Melanocyte of skin (primary cell): ENCODE results near the gene CEP57. TPM values are rescaled to one million over a fixed set of nuclear protein-coding genes. Genes with fewer than 3 reads are reported as not detected.

ENCODE experiments used
- small RNA-seq, 2 donors: library from RNA; depleted of rRNA; stranded (forward); fragments of <200 nt; gene quantifications; one replicate each; pipeline ENCODE3, GENCODE V24; 2012
- total RNA-seq, 2 donors: library from RNA; depleted of rRNA; stranded (reverse); fragments of >200 nt; gene quantifications; 2 replicates each; pipeline ENCODE4 v1.2.3, GENCODE V29; 2012

CEP57 gene
- 10 to 100 TPM; 37.9 to 44.6 TPM for total RNA-seq

DNA sequence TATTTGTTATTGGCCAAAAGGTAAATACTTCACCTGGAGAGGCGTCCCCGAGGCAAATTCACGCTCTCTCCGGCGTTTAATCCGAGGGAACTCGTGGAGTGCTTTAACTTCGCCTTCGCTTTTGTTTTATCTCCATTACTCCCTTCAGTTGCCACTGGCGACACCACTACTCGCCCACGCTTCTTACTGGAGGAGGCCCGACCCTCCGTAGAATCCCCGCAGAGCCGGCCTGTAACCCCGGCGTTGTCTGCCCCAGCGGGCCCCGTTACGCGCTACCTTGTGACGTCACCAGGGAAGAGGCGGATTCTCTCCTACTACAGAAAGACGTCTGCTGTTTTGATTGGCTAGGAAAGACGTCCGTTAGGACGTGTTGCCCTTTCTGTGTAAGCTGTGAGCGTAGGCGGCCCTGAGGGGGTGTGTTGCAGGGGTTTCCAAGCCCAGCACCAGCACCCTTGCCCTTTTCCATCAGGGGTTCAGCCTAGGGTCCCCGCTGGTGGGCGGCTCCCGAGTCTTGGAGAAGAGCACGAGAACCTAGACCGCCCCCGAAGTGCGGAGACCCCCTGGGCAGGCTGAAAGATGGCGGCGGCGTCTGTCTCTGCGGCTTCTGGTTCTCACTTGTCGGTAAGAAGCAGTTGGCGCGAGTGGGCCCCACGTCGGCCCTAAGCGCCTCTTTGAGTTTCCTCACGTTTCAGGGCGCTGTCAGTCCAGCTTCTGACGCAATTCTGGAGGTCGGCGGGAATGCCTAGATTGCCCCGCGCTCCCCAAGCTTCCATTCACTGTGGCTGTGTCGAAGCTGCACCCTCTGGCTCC is at the start of gene CEP57:
CEP57 (plus strand) TSS at position 376 of the 810 bp plus-strand sequence; CDS start at position 577, 201 bp downstream.

DNA sequence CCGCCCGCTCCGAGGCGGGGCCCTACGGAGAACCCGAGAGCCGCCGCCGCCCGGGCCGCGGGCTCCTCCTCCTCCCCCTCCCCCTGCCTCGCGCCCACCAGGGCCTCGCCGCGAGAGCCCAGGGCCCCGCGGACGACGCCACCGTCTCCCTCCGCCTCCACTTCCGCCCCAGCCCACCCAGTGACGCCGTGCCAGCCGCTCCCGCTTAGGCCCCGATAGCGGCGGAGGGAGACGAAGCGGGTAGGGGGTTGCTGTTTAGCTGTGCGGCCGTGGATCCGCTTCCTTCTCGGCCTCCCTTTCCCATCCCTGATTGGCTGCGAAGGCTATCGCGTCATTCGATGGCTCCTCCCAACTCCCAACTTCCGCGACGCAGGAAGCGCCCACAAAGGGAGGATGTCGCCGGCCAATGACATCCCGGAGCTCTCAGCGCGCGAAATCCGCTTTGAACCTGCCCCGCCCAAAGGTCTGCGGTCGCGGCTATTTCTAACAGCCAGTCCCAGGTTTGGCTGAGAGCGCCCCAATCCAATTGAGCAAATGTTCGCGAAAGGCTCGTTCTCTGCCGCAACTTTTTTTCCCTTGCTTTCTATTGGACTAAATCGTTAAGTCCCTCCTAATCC is 684 bp upstream of the CEP57 start, which contains the start of gene FAM76B:
FAM76B (minus strand) TSS at position 277 of the 617 bp plus-strand sequence. CDS start 304 bp downstream, outside the sequence.

Small RNA genes within 50 kb of the gene (small RNA-seq; reads per million reads assigned to genes)
- gene RNA5SP345: 0 to 0.23 reads per million in 2 donors

Other genes with a start within 250 kb of the CEP57 start
- 10 to 100 TPM; 34.6 to 38.5 TPM for gene FAM76B, start 716 bp upstream of the CEP57 start, total RNA-seq
- gene MTMR2, start 133.6 kb downstream of the CEP57 start, total RNA-seq: 10 to 100 TPM; 58.3 to 77.4 TPM